Measurements from ENCODE around the gene PRKCZ. TPM values are rescaled to one million over a fixed set of nuclear protein-coding genes. Genes with fewer than 3 reads are reported as not detected.

Gene PRKCZ
- polyA plus RNA-seq, 4 donors = 44.2 to 252 (median 144) TPM

GRCh38 chr1:2029561-2029960, 20.6 kb upstream of the PRKCZ start:
- FAIRE-seq (no peak), DNase-seq (no peak)
- 78 to 89% (median 81%) methylated on average over 15 of the region's 15 CpGs for WGBS, 3 donors
- H3K27me3 ChIP-seq (ENCODE audit: control insufficient read depth in 3 of 3, insufficient read depth in 3 of 3, low read length in 3 of 3) = peaks cover 0 to 15% (median 0%) of the 10 kb centered on the region in 3 donors
- H3K4me3 ChIP-seq (ENCODE audit: low read depth in 1 of 3, low read length in 3 of 3) = no peak overlapping the region
- H3K9me3 ChIP-seq (ENCODE audit: control insufficient read depth in 2 of 2, insufficient read depth in 1 of 2, low read depth in 1 of 2, low read length in 1 of 2) = no peaks in the 10 kb centered on the region
- H3K4me1 ChIP-seq (ENCODE audit: control insufficient read depth in 3 of 3, insufficient read depth in 2 of 3, low read depth in 1 of 3, low read length in 2 of 3) = peaks cover 0 to 3% (median 0%) of the 10 kb centered on the region in 3 donors
- H3K27ac ChIP-seq (ENCODE audit: low read depth in 1 of 3, low read length in 2 of 3) = no peak overlapping the region
- H3K36me3 ChIP-seq (ENCODE audit: control insufficient read depth in 3 of 3, insufficient read depth in 2 of 3, low read depth in 1 of 3, low read length in 3 of 3) = no peaks in the 10 kb centered on the region

- H3K36me3 ChIP-seq (ENCODE audit: control insufficient read depth in 3 of 3, insufficient read depth in 2 of 3, low read depth in 1 of 3, low read length in 3 of 3) = no peaks in the 10 kb centered on the region
- no peak overlapping the region for H3K4me3 ChIP-seq (ENCODE audit: low read depth in 1 of 3, low read length in 3 of 3)
- FAIRE-seq (no peak), DNase-seq (no peak)
- no peaks in the 10 kb centered on the region for H3K9me3 ChIP-seq (ENCODE audit: control insufficient read depth in 2 of 2, insufficient read depth in 1 of 2, low read depth in 1 of 2, low read length in 1 of 2)
- no peak overlapping the region for H3K27ac ChIP-seq (ENCODE audit: low read depth in 1 of 3, low read length in 2 of 3)
- peaks cover 0 to 15% (median 0%) of the 10 kb centered on the region in 3 donors for H3K27me3 ChIP-seq (ENCODE audit: control insufficient read depth in 3 of 3, insufficient read depth in 3 of 3, low read length in 3 of 3)
- 85 to 89% (median 88%) methylated on average over 41 to 42 of the region's 42 CpGs for WGBS, 3 donors
- H3K4me1 ChIP-seq (ENCODE audit: control insufficient read depth in 3 of 3, insufficient read depth in 2 of 3, low read depth in 1 of 3, low read length in 2 of 3) = peaks cover 0 to under 1% (median 0%) of the 10 kb centered on the region in 3 donors
Observed at GRCh38 chr1:2030076-2030871, 19.9 kb upstream of the PRKCZ start.

- Histone ChIP-seq H3K9me3 (ENCODE audit: control insufficient read depth in 2 of 2, insufficient read depth in 1 of 2, low read depth in 1 of 2, low read length in 1 of 2) (no peaks in the 10 kb centered on the region), H3K27me3 (ENCODE audit: control insufficient read depth in 3 of 3, insufficient read depth in 3 of 3, low read length in 3 of 3) (peaks cover 0 to 13% (median 0%) of the 10 kb centered on the region in 3 donors), H3K4me1 (ENCODE audit: control insufficient read depth in 3 of 3, insufficient read depth in 2 of 3, low read depth in 1 of 3, low read length in 2 of 3) (no peaks in the 10 kb centered on the region), H3K4me3 (ENCODE audit: low read depth in 1 of 3, low read length in 3 of 3) (no peak overlapping the region), H3K27ac (ENCODE audit: low read depth in 1 of 3, low read length in 2 of 3) (no peak overlapping the region), H3K36me3 (ENCODE audit: control insufficient read depth in 3 of 3, insufficient read depth in 2 of 3, low read depth in 1 of 3, low read length in 3 of 3) (no peaks in the 10 kb centered on the region)
- DNase-seq (no peak), FAIRE-seq (no peak)
- WGBS, 3 donors = 77 to 80% (median 80%) methylated on average over 24 to 33 of the region's 33 CpGs
Observed at GRCh38 chr1:2031546-2032540, 18.4 kb upstream of the PRKCZ start.

GRCh38 chr1:2032737-2033136, 17.5 kb upstream of the PRKCZ start:
- 77 to 81% (median 80%) methylated on average over 14 of the region's 14 CpGs for WGBS, 3 donors
- Histone ChIP-seq H3K27ac (ENCODE audit: low read depth in 1 of 3, low read length in 2 of 3) (no peak overlapping the region), H3K27me3 (ENCODE audit: control insufficient read depth in 3 of 3, insufficient read depth in 3 of 3, low read length in 3 of 3) (peaks cover 0 to 13% (median 0%) of the 10 kb centered on the region in 3 donors), H3K9me3 (ENCODE audit: control insufficient read depth in 2 of 2, insufficient read depth in 1 of 2, low read depth in 1 of 2, low read length in 1 of 2) (no peaks in the 10 kb centered on the region), H3K36me3 (ENCODE audit: control insufficient read depth in 3 of 3, insufficient read depth in 2 of 3, low read depth in 1 of 3, low read length in 3 of 3) (no peaks in the 10 kb centered on the region), H3K4me1 (ENCODE audit: control insufficient read depth in 3 of 3, insufficient read depth in 2 of 3, low read depth in 1 of 3, low read length in 2 of 3) (no peaks in the 10 kb centered on the region), H3K4me3 (ENCODE audit: low read depth in 1 of 3, low read length in 3 of 3) (no peak overlapping the region)
- no peak for FAIRE-seq
- no peak for DNase-seq

- WGBS, 3 donors = 62 to 74% (median 68%) methylated on average over 13 of the region's 13 CpGs
- no peak overlapping the region for H3K27ac ChIP-seq (ENCODE audit: low read depth in 1 of 3, low read length in 2 of 3)
- H3K27me3 ChIP-seq (ENCODE audit: control insufficient read depth in 3 of 3, insufficient read depth in 3 of 3, low read length in 3 of 3) = peaks cover 0 to 13% (median 0%) of the 10 kb centered on the region in 3 donors
- FAIRE-seq = no peak
- H3K9me3 ChIP-seq (ENCODE audit: control insufficient read depth in 2 of 2, insufficient read depth in 1 of 2, low read depth in 1 of 2, low read length in 1 of 2) = peaks cover 0 to 4% of the 10 kb centered on the region in 2 donors
- no peak overlapping the region for H3K4me3 ChIP-seq (ENCODE audit: low read depth in 1 of 3, low read length in 3 of 3)
- H3K36me3 ChIP-seq (ENCODE audit: control insufficient read depth in 3 of 3, insufficient read depth in 2 of 3, low read depth in 1 of 3, low read length in 3 of 3) = no peaks in the 10 kb centered on the region
- no peak for DNase-seq
- no peaks in the 10 kb centered on the region for H3K4me1 ChIP-seq (ENCODE audit: control insufficient read depth in 3 of 3, insufficient read depth in 2 of 3, low read depth in 1 of 3, low read length in 2 of 3)
Observed at GRCh38 chr1:2033165-2033564, 17.0 kb upstream of the PRKCZ start.

- DNase-seq (no peak), FAIRE-seq (no peak)
- Histone ChIP-seq H3K27ac (ENCODE audit: low read depth in 1 of 3, low read length in 2 of 3) (no peak overlapping the region), H3K36me3 (ENCODE audit: control insufficient read depth in 3 of 3, insufficient read depth in 2 of 3, low read depth in 1 of 3, low read length in 3 of 3) (no peaks in the 10 kb centered on the region), H3K4me3 (ENCODE audit: low read depth in 1 of 3, low read length in 3 of 3) (no peak overlapping the region), H3K27me3 (ENCODE audit: control insufficient read depth in 3 of 3, insufficient read depth in 3 of 3, low read length in 3 of 3) (peaks cover 0 to 10% (median 0%) of the 10 kb centered on the region in 3 donors), H3K9me3 (ENCODE audit: control insufficient read depth in 2 of 2, insufficient read depth in 1 of 2, low read depth in 1 of 2, low read length in 1 of 2) (peaks cover 0 to 4% of the 10 kb centered on the region in 2 donors), H3K4me1 (ENCODE audit: control insufficient read depth in 3 of 3, insufficient read depth in 2 of 3, low read depth in 1 of 3, low read length in 2 of 3) (no peaks in the 10 kb centered on the region)
- WGBS, 3 donors = 77 to 85% (median 84%) methylated on average over 13 to 15 of the region's 15 CpGs
Observed at GRCh38 chr1:2036287-2036686, 13.9 kb upstream of the PRKCZ start.

- Histone ChIP-seq H3K27ac (ENCODE audit: low read depth in 1 of 3, low read length in 2 of 3) (no peak overlapping the region), H3K9me3 (ENCODE audit: control insufficient read depth in 2 of 2, insufficient read depth in 1 of 2, low read depth in 1 of 2, low read length in 1 of 2) (peaks cover 0 to 4% of the 10 kb centered on the region in 2 donors), H3K36me3 (ENCODE audit: control insufficient read depth in 3 of 3, insufficient read depth in 2 of 3, low read depth in 1 of 3, low read length in 3 of 3) (no peaks in the 10 kb centered on the region), H3K4me1 (ENCODE audit: control insufficient read depth in 3 of 3, insufficient read depth in 2 of 3, low read depth in 1 of 3, low read length in 2 of 3) (no peaks in the 10 kb centered on the region), H3K27me3 (ENCODE audit: control insufficient read depth in 3 of 3, insufficient read depth in 3 of 3, low read length in 3 of 3) (peaks cover 0 to 8% (median 0%) of the 10 kb centered on the region in 3 donors), H3K4me3 (ENCODE audit: low read depth in 1 of 3, low read length in 3 of 3) (no peak overlapping the region)
- 79 to 85% (median 82%) methylated on average over 18 of the region's 18 CpGs for WGBS, 3 donors
- no peak for FAIRE-seq
- DNase-seq = no peak
Observed at GRCh38 chr1:2037314-2037979, 12.8 kb upstream of the PRKCZ start.

- DNase-seq = no peak
Observed at GRCh38 chr1:2038229-2038628, 12.0 kb upstream of the PRKCZ start.

More at GRCh38 chr1:2038229-2038628, 12.0 kb upstream of the PRKCZ start:
- FAIRE-seq = no peak
- H3K27me3 ChIP-seq (ENCODE audit: control insufficient read depth in 3 of 3, insufficient read depth in 3 of 3, low read length in 3 of 3) = peaks cover 0 to 1% (median 0%) of the 10 kb centered on the region in 3 donors
- H3K36me3 ChIP-seq (ENCODE audit: control insufficient read depth in 3 of 3, insufficient read depth in 2 of 3, low read depth in 1 of 3, low read length in 3 of 3) = no peaks in the 10 kb centered on the region
- H3K27ac ChIP-seq (ENCODE audit: low read depth in 1 of 3, low read length in 2 of 3) = no peak overlapping the region
- peaks cover 0 to 4% of the 10 kb centered on the region in 2 donors for H3K9me3 ChIP-seq (ENCODE audit: control insufficient read depth in 2 of 2, insufficient read depth in 1 of 2, low read depth in 1 of 2, low read length in 1 of 2)
- no peak overlapping the region for H3K4me3 ChIP-seq (ENCODE audit: low read depth in 1 of 3, low read length in 3 of 3)
- WGBS, 3 donors = 85 to 89% (median 86%) methylated on average over 8 of the region's 8 CpGs
- peaks cover 0 to 6% (median 0%) of the 10 kb centered on the region in 3 donors for H3K4me1 ChIP-seq (ENCODE audit: control insufficient read depth in 3 of 3, insufficient read depth in 2 of 3, low read depth in 1 of 3, low read length in 2 of 3)

All from small intestine (tissue), 7 donors.